ENCODE results near the gene GNL1. TPM values are rescaled to one million over a fixed set of nuclear protein-coding genes. Genes with fewer than 3 reads are reported as not detected.

The GNL1 gene
- total and polyA plus RNA-seq, 9 of the 15 experiments (the other 6 are each of a cell fraction or from before 2014, with no cell fraction given): 0.73 to 112 (median 58.0) TPM

- TF ChIP-seq BRF2 (IDR thresholded peaks at IDR 0.05; ENCODE audit: borderline replicate concordance, insufficient read depth, insufficient read length) (no peak), HMGN3 (IDR thresholded peaks at IDR 0.05; ENCODE audit: borderline replicate concordance, extremely low read depth, insufficient read length, low read depth, low read length) (no peak), LCOR (CRISPR knock-in tag; IDR thresholded peaks at IDR 0.05) (peak; percentile 65; the same call in 1 of the 2 replicates), POLR3A (IDR thresholded peaks at IDR 0.05; ENCODE audit: borderline replicate concordance, extremely low read depth, insufficient read depth, insufficient read length) (no peak), DDX20 (tag; IDR thresholded peaks at IDR 0.05; ENCODE audit: low read depth) (no peak), MXI1 (IDR thresholded peaks at IDR 0.05; ENCODE audit: low read depth, low read length) (no peak), SRSF7 (optimal IDR thresholded peaks at IDR 0.05; ENCODE audit: low read depth, low read length) (no peak), ELF2 (CRISPR knock-in tag; IDR thresholded peaks at IDR 0.05) (no peak), SIN3A (IDR thresholded peaks at IDR 0.05; ENCODE audit: borderline replicate concordance in 2 of 2, control insufficient read depth in 1 of 2, low read depth in 2 of 2, low read length in 2 of 2) (peak; percentile 71 to 72; a peak in 2 of 4 replicates), ZNF212 (CRISPR knock-in tag; IDR thresholded peaks at IDR 0.05) (peak; percentile 69; the same call in 1 of the 2 replicates), JUND (IDR thresholded peaks at IDR 0.05; ENCODE audit: borderline replicate concordance, low read depth, low read length) (peak; percentile 46; the same call in 1 of the 2 replicates), JUND (tag; IDR thresholded peaks at IDR 0.05; ENCODE audit: borderline replicate concordance, low read depth, low read length) (no peak), ZNF507 (tag; conservative IDR thresholded peaks at IDR 0.05) (no peak), CXXC5 (CRISPR knock-in tag; IDR thresholded peaks at IDR 0.05) (peak; percentile 48; the same call in 1 of the 2 replicates), ZC3H4 (CRISPR knock-in tag; IDR thresholded peaks at IDR 0.05; ENCODE audit: borderline replicate concordance) (no peak), XRCC4 (IDR thresholded peaks at IDR 0.05; ENCODE audit: extremely low read depth, insufficient read depth, insufficient read length) (no peak), ARID1B (IDR thresholded peaks at IDR 0.05) (0 out of 2 replicates have a peak, but pooled peaks have one; percentile 20), KAT7 (CRISPR knock-in tag; IDR thresholded peaks at IDR 0.05; ENCODE audit: borderline replicate concordance) (no peak), ZNF780A (CRISPR knock-in tag; IDR thresholded peaks at IDR 0.05) (no peak), TRIM25 (IDR thresholded peaks at IDR 0.05; ENCODE audit: borderline replicate concordance) (no peak), TEAD4 (IDR thresholded peaks at IDR 0.05; ENCODE audit: low read length) (peak; percentile 19; the same call in 1 of the 2 replicates), TEAD4 (CRISPR knock-in tag; IDR thresholded peaks at IDR 0.05; ENCODE audit: borderline replicate concordance) (no peak), ZKSCAN8 (CRISPR knock-in tag; IDR thresholded peaks at IDR 0.05) (no peak), MTA3 (IDR thresholded peaks at IDR 0.05; ENCODE audit: borderline replicate concordance) (peak; percentile 55; the same call in 1 of the 2 replicates)
- TF ChIP-seq, protein P1, sequence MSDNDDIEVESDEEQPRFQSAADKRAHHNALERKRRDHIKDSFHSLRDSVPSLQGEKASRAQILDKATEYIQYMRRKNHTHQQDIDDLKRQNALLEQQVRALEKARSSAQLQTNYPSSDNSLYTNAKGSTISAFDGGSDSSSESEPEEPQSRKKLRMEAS (CRISPR knock-in tag; IDR thresholded peaks at IDR 0.05): no peak
These were observed 14.5 kb downstream of the GNL1 start (continued) for GRCh38 chr6:30541515-30542403.

Measured in K562 (cell line).